Skeletal muscle satellite cell (primary cell): ENCODE measurements around the gene ARHGAP28.

Experiments
- H3K27me3 ChIP-seq: 2 replicates; pipeline ENCODE4 v1.7.0; 2013; ENCODE audit warnings: low read length; ENCODE audit not compliant: control insufficient read depth, insufficient read depth
- H3K36me3 ChIP-seq: 2 replicates; pipeline ENCODE4 v1.7.0; 2013; ENCODE audit warnings: mild to moderate bottlenecking, control low read depth, low read length; ENCODE audit not compliant: insufficient read depth
- H3K4me1 ChIP-seq: 2 replicates; pipeline ENCODE4 v1.7.0; 2013; ENCODE audit warnings: low read length; ENCODE audit not compliant: control insufficient read depth, insufficient read depth
- H3K4me2 ChIP-seq: 2 replicates; pipeline ENCODE4 v1.7.0; 2013; ENCODE audit warnings: mild to moderate bottlenecking, low read length
- H3K4me3 ChIP-seq: 2 replicates; pipeline ENCODE4 v1.7.0; 2013; ENCODE audit warnings: low read length
- H3K9ac ChIP-seq: 2 replicates; pipeline ENCODE4 v1.7.0; 2013; ENCODE audit warnings: mild to moderate bottlenecking, low read depth, low read length, moderate library complexity
- H3K9me3 ChIP-seq: replicated peaks from 2 replicates; pipeline ENCODE4 v1.7.0; 2013; ENCODE audit warnings: mild to moderate bottlenecking, control low read depth, low read length

Gene ARHGAP28

GRCh38 chr18:6734726-6735430, 5.4 kb downstream of the ARHGAP28 start:
- Histone ChIP-seq H3K4me1 (peaks cover 22% of the 10 kb centered on the region), H3K4me2 (no peak overlapping the region), H3K36me3 (no peaks in the 10 kb centered on the region), H3K9me3 (no peaks in the 10 kb centered on the region), H3K4me3 (no peak overlapping the region), H3K9ac (no peak overlapping the region), H3K27me3 (no peaks in the 10 kb centered on the region)

- no peak overlapping the region for H3K4me2 ChIP-seq
- H3K4me3 ChIP-seq = no peak overlapping the region
- peaks cover 27% of the 10 kb centered on the region for H3K4me1 ChIP-seq
- H3K27me3 ChIP-seq = no peaks in the 10 kb centered on the region
- no peaks in the 10 kb centered on the region for H3K9me3 ChIP-seq
- no peak overlapping the region for H3K9ac ChIP-seq
- H3K36me3 ChIP-seq = no peaks in the 10 kb centered on the region
Measured at GRCh38 chr18:6737833-6738232, 8.3 kb downstream of the ARHGAP28 start.

- Histone ChIP-seq H3K9me3 (no peaks in the 10 kb centered on the region), H3K27me3 (peaks cover 4% of the 10 kb centered on the region), H3K9ac (no peak overlapping the region), H3K4me1 (peaks cover 27% of the 10 kb centered on the region), H3K4me3 (no peak overlapping the region), H3K4me2 (no peak overlapping the region), H3K36me3 (no peaks in the 10 kb centered on the region)
Measured at GRCh38 chr18:6738622-6739021, 9.1 kb downstream of the ARHGAP28 start.

GRCh38 chr18:6741232-6741663, 11.7 kb downstream of the ARHGAP28 start:
- H3K9ac ChIP-seq = no peak overlapping the region
- H3K4me3 ChIP-seq = no peak overlapping the region
- H3K4me1 ChIP-seq = peaks cover 40% of the 10 kb centered on the region
- H3K4me2 ChIP-seq = peak overlapping the region; percentile 43
- H3K36me3 ChIP-seq = no peaks in the 10 kb centered on the region
- peaks cover 6% of the 10 kb centered on the region for H3K27me3 ChIP-seq
- H3K9me3 ChIP-seq = no peaks in the 10 kb centered on the region

- no peaks in the 10 kb centered on the region for H3K36me3 ChIP-seq
- H3K4me2 ChIP-seq = peak overlapping the region; percentile 43
- H3K9me3 ChIP-seq = no peaks in the 10 kb centered on the region
- H3K27me3 ChIP-seq = peaks cover 6% of the 10 kb centered on the region
- peaks cover 45% of the 10 kb centered on the region for H3K4me1 ChIP-seq
- H3K9ac ChIP-seq = peak overlapping the region; percentile 51
- no peak overlapping the region for H3K4me3 ChIP-seq
Measured at GRCh38 chr18:6741786-6742185, 12.3 kb downstream of the ARHGAP28 start.

GRCh38 chr18:6743999-6744398, 14.5 kb downstream of the ARHGAP28 start:
- Histone ChIP-seq H3K9ac (no peak overlapping the region), H3K36me3 (no peaks in the 10 kb centered on the region), H3K27me3 (peaks cover 6% of the 10 kb centered on the region), H3K9me3 (no peaks in the 10 kb centered on the region), H3K4me1 (peaks cover 54% of the 10 kb centered on the region), H3K4me2 (no peak overlapping the region), H3K4me3 (no peak overlapping the region)

- Histone ChIP-seq H3K4me2 (no peak overlapping the region), H3K4me3 (no peak overlapping the region), H3K27me3 (peaks cover 6% of the 10 kb centered on the region), H3K9ac (no peak overlapping the region), H3K9me3 (no peaks in the 10 kb centered on the region), H3K4me1 (peaks cover 54% of the 10 kb centered on the region), H3K36me3 (no peaks in the 10 kb centered on the region)
Measured at GRCh38 chr18:6744816-6745455, 15.4 kb downstream of the ARHGAP28 start.

GRCh38 chr18:6745504-6746031, 16.1 kb downstream of the ARHGAP28 start:
- Histone ChIP-seq H3K4me2 (no peak overlapping the region), H3K4me1 (peaks cover 49% of the 10 kb centered on the region), H3K4me3 (no peak overlapping the region), H3K36me3 (no peaks in the 10 kb centered on the region), H3K9me3 (no peaks in the 10 kb centered on the region), H3K27me3 (peaks cover 6% of the 10 kb centered on the region), H3K9ac (no peak overlapping the region)

GRCh38 chr18:6746386-6746960, 17.0 kb downstream of the ARHGAP28 start:
- no peak overlapping the region for H3K9ac ChIP-seq
- no peaks in the 10 kb centered on the region for H3K36me3 ChIP-seq
- peaks cover 6% of the 10 kb centered on the region for H3K27me3 ChIP-seq
- peak overlapping the region; percentile 31 for H3K4me2 ChIP-seq
- H3K4me3 ChIP-seq = no peak overlapping the region
- no peaks in the 10 kb centered on the region for H3K9me3 ChIP-seq
- H3K4me1 ChIP-seq = peaks cover 42% of the 10 kb centered on the region

GRCh38 chr18:6747646-6748045, 18.1 kb downstream of the ARHGAP28 start:
- Histone ChIP-seq H3K9me3 (no peaks in the 10 kb centered on the region), H3K9ac (no peak overlapping the region), H3K36me3 (no peaks in the 10 kb centered on the region), H3K4me2 (peak overlapping the region; percentile 5), H3K4me3 (no peak overlapping the region), H3K4me1 (peaks cover 39% of the 10 kb centered on the region), H3K27me3 (peaks cover 6% of the 10 kb centered on the region)

GRCh38 chr18:6748241-6748640, 18.7 kb downstream of the ARHGAP28 start:
- peaks cover 39% of the 10 kb centered on the region for H3K4me1 ChIP-seq
- no peaks in the 10 kb centered on the region for H3K36me3 ChIP-seq
- H3K4me2 ChIP-seq = no peak overlapping the region
- H3K9me3 ChIP-seq = no peaks in the 10 kb centered on the region
- H3K4me3 ChIP-seq = no peak overlapping the region
- no peak overlapping the region for H3K9ac ChIP-seq
- peaks cover 4% of the 10 kb centered on the region for H3K27me3 ChIP-seq
